GM12878 (cell line): ENCODE results near the gene ZNF407. TPM values are rescaled to one million over a fixed set of nuclear protein-coding genes. Genes with fewer than 3 reads are reported as not detected.

Experiments
- ATAC-seq: fragments of 200-7000 bp; cut with Tn5 transposase; 3 replicates; pipeline ENCODE4 v1.9.1; 2020; ENCODE audit warnings: mild to moderate bottlenecking, moderate library complexity
- BruUV-seq: library from RNA; stranded (reverse); fragments of 400-500 nt; replicated peaks from 2 replicates; lab custom pipeline; 2021; lab: Mats Ljungman, UMichigan
- CTCF ChIA-PET: fragments of 300-600 bp; sonication (Branson Sonifier 250); formaldehyde crosslinking; extraction: SDS; loops from one replicate; lab custom pipeline; 2021; ENCODE audit warnings: inconsistent platforms; lab: Yijun Ruan, JAX
- POLR2A ChIA-PET: fragments of 350-600 bp; formaldehyde crosslinking; extraction: SDS; loops from one replicate; lab custom pipeline; 2021; ENCODE audit warnings: inconsistent platforms; lab: Charles Lee
- RAD21 ChIA-PET: fragments of 300-600 bp; sonication (Branson Sonifier 250); formaldehyde crosslinking; loops from one replicate; lab custom pipeline; 2023; ENCODE audit warnings: antibody characterized with exemption; ENCODE audit not compliant: unreplicated experiment; lab: Charles Lee
- SMC1A ChIA-PET: fragments of 300-600 bp; sonication (Branson Sonifier 250); formaldehyde crosslinking; loops from one replicate; lab custom pipeline; 2023; ENCODE audit not compliant: unreplicated experiment, uncharacterized antibody; lab: Charles Lee
- DNase-seq: peaks from one replicate; pipeline ENCODE4 v3.0.0-alpha.2; 2011; ENCODE audit warnings: low read depth, low spot score
- FAIRE-seq: peaks from 3 replicates; lab custom pipeline; 2011; peaks lifted over from hg19 to GRCh38; lab: Jason Lieb, UNC
- H2AFZ ChIP-seq: 2 replicates; pipeline ENCODE4 v1.6.0; 2011; ENCODE audit warnings: low read depth, low read length, control low read depth; ENCODE audit not compliant: control insufficient read depth
- H3K27ac ChIP-seq: 2 replicates; pipeline ENCODE4 v1.5.1; 2011; ENCODE audit warnings: control low read depth; ENCODE audit not compliant: control insufficient read depth, insufficient read depth
- H3K27me3 ChIP-seq, 2 experiments: replicated peaks in 1 of 2; 2 replicates each; pipeline versions ENCODE4 v1.6.0 to v1.6.1; 2011; ENCODE audit warnings: low read length in 1 of 2; ENCODE audit not compliant: control insufficient read depth in 2 of 2, insufficient read depth in 2 of 2
- H3K36me3 ChIP-seq, 2 experiments: 2 replicates each; pipeline ENCODE4 v1.5.1; 2011; ENCODE audit warnings: low read length in 1 of 2; ENCODE audit not compliant: control insufficient read depth in 2 of 2, insufficient read depth in 2 of 2
- H3K4me1 ChIP-seq: 2 replicates; pipeline ENCODE4 v1.6.1; 2011; ENCODE audit warnings: mild to moderate bottlenecking, low read length, moderate library complexity, mixed read lengths; ENCODE audit not compliant: control insufficient read depth, insufficient read depth
- H3K4me2 ChIP-seq: 2 replicates; pipeline ENCODE4 v1.6.0; 2011; ENCODE audit warnings: control low read depth; ENCODE audit not compliant: control insufficient read depth, insufficient read depth
- H3K4me3 ChIP-seq: fragments of 200-600 bp; sonication (generic); 2 replicates; pipeline ENCODE4 v1.5.1; 2016
- H3K79me2 ChIP-seq: 2 replicates; pipeline ENCODE4 v1.6.0; 2011; ENCODE audit warnings: low read length; ENCODE audit not compliant: control insufficient read depth, insufficient read depth
- H3K9ac ChIP-seq: 2 replicates; pipeline ENCODE4 v1.8.0; 2011; ENCODE audit warnings: low read length, control low read depth, mixed read lengths; ENCODE audit not compliant: control insufficient read depth, insufficient read depth
- H3K9me3 ChIP-seq: replicated peaks from 3 replicates; pipeline ENCODE4 v1.5.1; 2011; ENCODE audit warnings: mild to moderate bottlenecking, low read length; ENCODE audit not compliant: control insufficient read depth, insufficient read depth
- H4K20me1 ChIP-seq: 2 replicates; pipeline ENCODE4 v1.6.0; 2011; ENCODE audit not compliant: control insufficient read depth, insufficient read depth
- CREB1 ChIP-seq: IDR thresholded peaks from 2 replicates; pipeline ENCODE4 v1.6.1; 2012; ENCODE audit warnings: low read depth, mild to moderate bottlenecking, inconsistent platforms
- CREM ChIP-seq: IDR thresholded peaks from 2 replicates; pipeline ENCODE4 v1.6.1; 2014; ENCODE audit warnings: antibody characterized with exemption, low read depth
- CTCF ChIP-seq, 3 experiments: IDR thresholded peaks in 2 of 3; conservative IDR thresholded peaks in 1 of 3; 2 replicates each; pipeline ENCODE4 v1.5.1; 2011; ENCODE audit warnings: low read depth in 3 of 3, low read length in 3 of 3, mild to moderate bottlenecking in 3 of 3, control low read depth in 2 of 3, moderate library complexity in 2 of 3, inconsistent platforms in 1 of 3, mixed read lengths in 1 of 3; ENCODE audit not compliant: control insufficient read depth in 2 of 3, insufficient read depth in 1 of 3; ENCODE audit errors: extremely low read depth in 1 of 3
- NR2F1 ChIP-seq: fragments of 450-650 bp; conservative IDR thresholded peaks from 2 replicates; pipeline ENCODE4 v1.6.1; 2017; ENCODE audit warnings: mild to moderate bottlenecking
- PAX5 ChIP-seq: IDR thresholded peaks from 2 replicates; pipeline ENCODE4 v1.6.1; 2011; ENCODE audit warnings: low read depth, low read length, borderline replicate concordance
- PAX8 ChIP-seq: fragments of 450-650 bp; IDR thresholded peaks from 2 replicates; pipeline ENCODE4 v1.6.1; 2017; ENCODE audit warnings: mild to moderate bottlenecking, moderate library complexity
- SREBF2 ChIP-seq: IDR thresholded peaks from 2 replicates; pipeline ENCODE4 v1.6.1; 2012; ENCODE audit warnings: mild to moderate bottlenecking, low read length
- WGBS: methylation state at CpG from one replicate; pipeline ENCODE4 v1.1.6; 2016; ENCODE audit warnings: low lambda C conversion rate; ENCODE audit not compliant: insufficient replicate concordance, insufficient coverage; ENCODE audit errors: missing lambda C conversion rate; 5-methylcytosine and 5-hydroxymethylcytosine counted together
- in situ Hi-C: fragments of 300-500 bp; cut with MboI; formaldehyde crosslinking; loops from 9 replicates; pipeline ENCODE4 v1.14.3; 2018; ENCODE audit warnings: mixed read lengths
- intact Hi-C: fragments of 100-400 bp; cut with micrococcal nuclease; formaldehyde crosslinking; loops from one replicate; pipeline ENCODE4 v1.14.2; 2022; ENCODE audit not compliant: unreplicated experiment
- polyA plus RNA-seq, 11 experiments: library from polyadenylated mRNA; depleted of rRNA in 4 of 11; unstranded in 6 of 11; stranded (reverse) in 5 of 11; fragments of >200 nt; fragmentation: Nextera tagmentation in 4 of 11; fragmentation: Illumina TruSeq in 1 of 11; extraction: Ambion mirVana in 4 of 11; extraction: Trizol in 1 of 11; gene quantifications; 1 replicate in 1 of 11; 2 replicates in 10 of 11; pipeline versions ENCODE4 v1.2.1 to v1.2.3, GENCODE V29; 2011 to 2016; ENCODE audit warnings: inconsistent platforms in 2 of 11, missing spikeins in 2 of 11, low read depth in 1 of 11
- total RNA-seq, 4 experiments: library from RNA; depleted of rRNA in 3 of 4; stranded (reverse); fragments of >200 nt in 3 of 4; fragmentation: Illumina TruSeq in 1 of 4; extraction: Trizol in 1 of 4; gene quantifications; 2 replicates each; pipeline versions ENCODE4 v1.2.1 to v1.2.3, GENCODE V29; 2013 to 2021
- TF ChIP-seq, protein P1 (sequence below): fragments of 450-650 bp; IDR thresholded peaks from 2 replicates; pipeline ENCODE4 v1.6.1; 2017; ENCODE audit warnings: borderline replicate concordance
- TF ChIP-seq, protein P2 (sequence below): fragments of 450-650 bp; IDR thresholded peaks from 2 replicates; pipeline ENCODE4 v1.6.1; 2016; ENCODE audit warnings: mild to moderate bottlenecking

Gene ZNF407
- total and polyA plus RNA-seq, 10 of the 15 experiments (the other 5 are each of a cell fraction or from before 2014, with no cell fraction given) = 0.69 to 11.6 (median 5.3) TPM

- BruUV-seq = no TSS peak
- Histone ChIP-seq H3K36me3 (no peaks in the 10 kb centered on the region), H3K9ac (no peak overlapping the region), H3K27me3 (no peaks in the 10 kb centered on the region; a peak in 2 of 4 replicates), H3K4me3 (no peak overlapping the region), H3K27ac (no peak overlapping the region), H3K79me2 (no peaks in the 10 kb centered on the region), H4K20me1 (no peaks in the 10 kb centered on the region), H3K4me2 (no peak overlapping the region), H2AFZ (no peak overlapping the region), H3K9me3 (no peaks in the 10 kb centered on the region), H3K4me1 (no peaks in the 10 kb centered on the region)
- ChIA-PET POLR2A (no interaction called here), RAD21 (no interaction called here), CTCF (no interaction called here), SMC1A (no interaction called here)
- in situ Hi-C loops = no loop called here
- ATAC-seq (no peak), DNase-seq (no peak), FAIRE-seq (no peak)
- 43% methylated on average over 16 of the region's 16 CpGs for WGBS
- intact Hi-C loops = no loop called here
- TF ChIP-seq CTCF (IDR thresholded peaks at IDR 0.05 in 2 of 3, conservative IDR thresholded peaks at IDR 0.05 in 1 of 3; ENCODE audit: control insufficient read depth in 2 of 3, extremely low read depth in 1 of 3, insufficient read depth in 1 of 3, low read depth in 3 of 3, low read length in 3 of 3) = no peak
Observed at GRCh38 chr18:75112186-75113096, 514.8 kb downstream of the ZNF407 start.

DNA sequence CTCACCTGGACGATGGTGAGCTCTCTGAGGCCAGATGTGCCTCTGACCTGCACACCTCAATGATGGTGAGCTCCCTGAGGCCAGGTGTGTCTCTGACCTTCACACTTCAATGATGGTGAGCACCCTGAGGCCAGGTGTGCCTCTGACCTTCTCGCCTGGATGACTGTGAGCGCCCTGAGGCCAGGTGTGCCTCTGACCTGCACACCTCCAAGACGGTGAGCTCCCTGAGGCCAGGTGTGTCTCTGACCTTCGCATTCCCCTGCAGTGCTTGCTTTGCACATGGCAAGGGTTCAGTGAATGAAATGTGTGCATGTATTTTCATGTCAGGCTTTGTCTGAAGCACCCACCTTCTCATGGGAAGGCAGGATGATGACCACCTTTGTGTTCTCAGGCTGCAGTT is 515.8 kb downstream of the ZNF407 start:
- 5% methylated on average over 5 of the region's 5 CpGs for WGBS
- ChIA-PET POLR2A (no interaction called here), SMC1A (no interaction called here), CTCF (no interaction called here), RAD21 (no interaction called here)
- H3K36me3 ChIP-seq = no peaks in the 10 kb centered on the region
- in situ Hi-C loops = no loop called here
- no TSS peak for BruUV-seq
- no peaks in the 10 kb centered on the region for H3K4me1 ChIP-seq
- no peak overlapping the region for H2AFZ ChIP-seq
- no peak overlapping the region for H3K27ac ChIP-seq
- ATAC-seq (no peak), FAIRE-seq (no peak), DNase-seq (no peak)
- no peaks in the 10 kb centered on the region for H3K79me2 ChIP-seq
- H3K27me3 ChIP-seq = no peaks in the 10 kb centered on the region; a peak in 2 of 4 replicates
- no peak overlapping the region for H3K4me2 ChIP-seq
- no peak overlapping the region for H3K9ac ChIP-seq
- no peaks in the 10 kb centered on the region for H4K20me1 ChIP-seq
- H3K9me3 ChIP-seq = no peaks in the 10 kb centered on the region
- H3K4me3 ChIP-seq = no peak overlapping the region
- intact Hi-C loops = no loop called here
- no peak for TF ChIP-seq PAX8
- no peak for TF ChIP-seq PAX5
- TF ChIP-seq, protein P1, sequence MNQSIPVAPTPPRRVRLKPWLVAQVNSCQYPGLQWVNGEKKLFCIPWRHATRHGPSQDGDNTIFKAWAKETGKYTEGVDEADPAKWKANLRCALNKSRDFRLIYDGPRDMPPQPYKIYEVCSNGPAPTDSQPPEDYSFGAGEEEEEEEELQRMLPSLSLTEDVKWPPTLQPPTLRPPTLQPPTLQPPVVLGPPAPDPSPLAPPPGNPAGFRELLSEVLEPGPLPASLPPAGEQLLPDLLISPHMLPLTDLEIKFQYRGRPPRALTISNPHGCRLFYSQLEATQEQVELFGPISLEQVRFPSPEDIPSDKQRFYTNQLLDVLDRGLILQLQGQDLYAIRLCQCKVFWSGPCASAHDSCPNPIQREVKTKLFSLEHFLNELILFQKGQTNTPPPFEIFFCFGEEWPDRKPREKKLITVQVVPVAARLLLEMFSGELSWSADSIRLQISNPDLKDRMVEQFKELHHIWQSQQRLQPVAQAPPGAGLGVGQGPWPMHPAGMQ = no peak
- TF ChIP-seq, protein P2, sequence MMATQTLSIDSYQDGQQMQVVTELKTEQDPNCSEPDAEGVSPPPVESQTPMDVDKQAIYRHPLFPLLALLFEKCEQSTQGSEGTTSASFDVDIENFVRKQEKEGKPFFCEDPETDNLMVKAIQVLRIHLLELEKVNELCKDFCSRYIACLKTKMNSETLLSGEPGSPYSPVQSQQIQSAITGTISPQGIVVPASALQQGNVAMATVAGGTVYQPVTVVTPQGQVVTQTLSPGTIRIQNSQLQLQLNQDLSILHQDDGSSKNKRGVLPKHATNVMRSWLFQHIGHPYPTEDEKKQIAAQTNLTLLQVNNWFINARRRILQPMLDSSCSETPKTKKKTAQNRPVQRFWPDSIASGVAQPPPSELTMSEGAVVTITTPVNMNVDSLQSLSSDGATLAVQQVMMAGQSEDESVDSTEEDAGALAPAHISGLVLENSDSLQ = no peak
- TF ChIP-seq CREB1 = no peak
- TF ChIP-seq CREM = no peak
- no peak for TF ChIP-seq NR2F1
- TF ChIP-seq SREBF2 = no peak
